DND-41 (cell line): ENCODE measurements around the gene COBL.

Source experiments
- ATAC-seq: fragments of 200-7000 bp; cut with Tn5 transposase; 3 replicates; pipeline ENCODE4 v1.9.1; 2021; ENCODE audit warnings: low read depth; ENCODE audit not compliant: insufficient read depth
- DNase-seq: peaks from one replicate; pipeline ENCODE4 v3.0.0-alpha.2; 2020
- H2AFZ ChIP-seq: 2 replicates; pipeline ENCODE4 v1.6.0; 2012; ENCODE audit warnings: low read depth, low read length
- H3K27ac ChIP-seq: 2 replicates; pipeline ENCODE4 v1.5.1; 2012; ENCODE audit warnings: low read length, inconsistent platforms
- H3K27me3 ChIP-seq: fragments of 200-600 bp; sonication (generic); 2 replicates; pipeline ENCODE4 v1.6.0; 2012; ENCODE audit warnings: low read length, mild to moderate bottlenecking, inconsistent platforms; ENCODE audit not compliant: insufficient read depth, poor library complexity
- H3K36me3 ChIP-seq: 2 replicates; pipeline ENCODE4 v1.5.1; 2012; ENCODE audit warnings: low read length, inconsistent platforms; ENCODE audit not compliant: insufficient read depth
- H3K4me1 ChIP-seq: 2 replicates; pipeline ENCODE4 v1.5.1; 2012; ENCODE audit warnings: mild to moderate bottlenecking, low read length; ENCODE audit not compliant: insufficient read depth
- H3K4me2 ChIP-seq: 2 replicates; pipeline ENCODE4 v1.6.0; 2012; ENCODE audit warnings: mild to moderate bottlenecking, moderate library complexity, low read length, inconsistent platforms; ENCODE audit not compliant: insufficient read depth
- H3K4me3 ChIP-seq, 2 experiments: fragments of 200-600 bp in 1 of 2; shearing (Covaris generic) in 1 of 2; 2 replicates each; pipeline ENCODE4 v1.5.1; 2012 to 2016; ENCODE audit warnings: inconsistent platforms in 2 of 2, low read length in 2 of 2, mild to moderate bottlenecking in 2 of 2, low read depth in 1 of 2, moderate library complexity in 1 of 2
- H3K79me2 ChIP-seq: 2 replicates; pipeline ENCODE4 v1.6.0; 2012; ENCODE audit warnings: low read length, inconsistent platforms; ENCODE audit not compliant: insufficient read depth
- H3K9ac ChIP-seq: 2 replicates; pipeline ENCODE4 v1.6.0; 2012; ENCODE audit warnings: low read depth, mild to moderate bottlenecking, inconsistent platforms, low read length, moderate library complexity
- H3K9me3 ChIP-seq: 2 replicates; pipeline ENCODE4 v1.5.1; 2012; ENCODE audit warnings: low read length, moderate library complexity, mild to moderate bottlenecking, inconsistent platforms; ENCODE audit not compliant: insufficient read depth, severe bottlenecking
- H4K20me1 ChIP-seq: 2 replicates; pipeline ENCODE4 v1.6.0; 2012; ENCODE audit warnings: low read length; ENCODE audit not compliant: insufficient read depth
- CTCF ChIP-seq: IDR thresholded peaks from 2 replicates; pipeline ENCODE4 v1.5.1; 2012; ENCODE audit warnings: borderline replicate concordance, low read length, moderate library complexity, mild to moderate bottlenecking; ENCODE audit not compliant: poor library complexity, severe bottlenecking; ENCODE audit errors: extremely low read depth
- EZH2 ChIP-seq: IDR thresholded peaks from 3 replicates; pipeline ENCODE4 v1.6.1; 2012; ENCODE audit warnings: borderline replicate concordance, low read depth, mild to moderate bottlenecking, moderate library complexity, low read length, inconsistent platforms; ENCODE audit not compliant: severe bottlenecking

Gene COBL

GRCh38 chr7:51349820-51350545, 33.4 kb upstream of the COBL start:
- H3K27me3 ChIP-seq, result no peaks in the 10 kb centered on the region
- no peak overlapping the region for H3K4me3 ChIP-seq
- no peak overlapping the region for H2AFZ ChIP-seq
- TF ChIP-seq EZH2 (no peak), CTCF (no peak)
- H3K4me1 ChIP-seq, result no peaks in the 10 kb centered on the region
- no peak overlapping the region for H3K9ac ChIP-seq
- DNase-seq, result no peak
- H3K9me3 ChIP-seq, result no peaks in the 10 kb centered on the region
- no peaks in the 10 kb centered on the region for H3K36me3 ChIP-seq
- H3K27ac ChIP-seq, result no peak overlapping the region
- no peaks in the 10 kb centered on the region for H4K20me1 ChIP-seq
- ATAC-seq, result no peak
- no peaks in the 10 kb centered on the region for H3K79me2 ChIP-seq
- no peak overlapping the region for H3K4me2 ChIP-seq

GRCh38 chr7:51346126-51346525, 29.5 kb upstream of the COBL start:
- ATAC-seq (no peak), DNase-seq (no peak)
- H3K36me3 ChIP-seq, result no peaks in the 10 kb centered on the region
- H3K27ac ChIP-seq, result no peak overlapping the region
- H3K27me3 ChIP-seq, result no peaks in the 10 kb centered on the region
- no peak for TF ChIP-seq CTCF
- TF ChIP-seq EZH2, result no peak
- H3K4me3 ChIP-seq, result no peak overlapping the region
- H4K20me1 ChIP-seq, result no peaks in the 10 kb centered on the region
- H3K79me2 ChIP-seq, result no peaks in the 10 kb centered on the region
- no peak overlapping the region for H2AFZ ChIP-seq
- no peaks in the 10 kb centered on the region for H3K4me1 ChIP-seq
- no peak overlapping the region for H3K9ac ChIP-seq
- no peaks in the 10 kb centered on the region for H3K9me3 ChIP-seq
- no peak overlapping the region for H3K4me2 ChIP-seq

GRCh38 chr7:51344406-51345138, 28.0 kb upstream of the COBL start:
- no peak overlapping the region for H3K4me3 ChIP-seq
- H3K4me1 ChIP-seq, result no peaks in the 10 kb centered on the region
- H3K4me2 ChIP-seq, result no peak overlapping the region
- DNase-seq (no peak), ATAC-seq (no peak)
- no peaks in the 10 kb centered on the region for H4K20me1 ChIP-seq
- no peaks in the 10 kb centered on the region for H3K9me3 ChIP-seq
- H2AFZ ChIP-seq, result no peak overlapping the region
- no peak overlapping the region for H3K27ac ChIP-seq
- H3K36me3 ChIP-seq, result no peaks in the 10 kb centered on the region
- no peak for TF ChIP-seq EZH2
- no peak for TF ChIP-seq CTCF
- no peaks in the 10 kb centered on the region for H3K27me3 ChIP-seq
- H3K79me2 ChIP-seq, result no peaks in the 10 kb centered on the region
- H3K9ac ChIP-seq, result no peak overlapping the region
